WTC11 (cell line): ENCODE measurements around the gene LGALS9B.
"Not testable (repeated sequence)": the region's sequence is repeated elsewhere in the genome, so short reads cannot be mapped to it uniquely, and the experiment has no call there.

ENCODE experiments used
- FOXK1 ChIP-seq: sonication (generic); formaldehyde crosslinking; IDR thresholded peaks from 2 replicates; pipeline ENCODE4 v1.8.0; 2022; ENCODE audit warnings: mild to moderate bottlenecking, moderate library complexity, missing genetic modification reagents
- TF ChIP-seq, protein P1 (sequence below): sonication (generic); formaldehyde crosslinking; IDR thresholded peaks from 2 replicates; pipeline ENCODE4 v1.8.1; 2023; ENCODE audit warnings: mild to moderate bottlenecking, missing genetic modification reagents, moderate library complexity
- TF ChIP-seq, protein P2 (sequence below): fragments of 200-600 bp; IDR thresholded peaks from 2 replicates; pipeline ENCODE4 v1.8.0; 2022; ENCODE audit warnings: antibody characterized with exemption
- TF ChIP-seq, protein P3 (sequence below): sonication (generic); formaldehyde crosslinking; IDR thresholded peaks from 2 replicates; pipeline ENCODE4 v1.8.0; 2022; ENCODE audit warnings: mild to moderate bottlenecking, missing genetic modification reagents

DNA sequence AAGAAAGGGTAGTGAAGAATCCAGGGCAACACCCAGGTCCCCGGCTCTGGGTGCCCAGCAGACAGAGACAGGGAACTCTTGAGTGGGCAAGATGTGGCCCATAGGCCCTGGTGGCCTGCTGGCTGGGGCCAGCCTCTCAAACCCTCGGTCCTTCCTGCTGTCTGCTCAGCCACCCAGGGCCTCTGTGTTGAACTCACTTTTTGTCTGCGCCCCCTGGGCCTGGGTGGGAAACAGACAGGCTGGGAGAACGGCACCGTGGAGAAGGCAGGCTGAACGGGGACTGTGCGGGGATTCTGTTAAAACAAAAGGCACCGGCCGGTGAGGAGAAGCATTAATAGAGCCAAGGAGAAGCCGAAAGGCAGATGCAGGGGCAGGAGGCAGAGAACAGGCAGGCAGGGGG is 12.2 kb downstream of the LGALS9B start:
- TF ChIP-seq, protein P1, sequence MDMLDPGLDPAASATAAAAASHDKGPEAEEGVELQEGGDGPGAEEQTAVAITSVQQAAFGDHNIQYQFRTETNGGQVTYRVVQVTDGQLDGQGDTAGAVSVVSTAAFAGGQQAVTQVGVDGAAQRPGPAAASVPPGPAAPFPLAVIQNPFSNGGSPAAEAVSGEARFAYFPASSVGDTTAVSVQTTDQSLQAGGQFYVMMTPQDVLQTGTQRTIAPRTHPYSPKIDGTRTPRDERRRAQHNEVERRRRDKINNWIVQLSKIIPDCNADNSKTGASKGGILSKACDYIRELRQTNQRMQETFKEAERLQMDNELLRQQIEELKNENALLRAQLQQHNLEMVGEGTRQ (CRISPR knock-in tag) = not testable (repeated sequence)
- TF ChIP-seq, protein P2, sequence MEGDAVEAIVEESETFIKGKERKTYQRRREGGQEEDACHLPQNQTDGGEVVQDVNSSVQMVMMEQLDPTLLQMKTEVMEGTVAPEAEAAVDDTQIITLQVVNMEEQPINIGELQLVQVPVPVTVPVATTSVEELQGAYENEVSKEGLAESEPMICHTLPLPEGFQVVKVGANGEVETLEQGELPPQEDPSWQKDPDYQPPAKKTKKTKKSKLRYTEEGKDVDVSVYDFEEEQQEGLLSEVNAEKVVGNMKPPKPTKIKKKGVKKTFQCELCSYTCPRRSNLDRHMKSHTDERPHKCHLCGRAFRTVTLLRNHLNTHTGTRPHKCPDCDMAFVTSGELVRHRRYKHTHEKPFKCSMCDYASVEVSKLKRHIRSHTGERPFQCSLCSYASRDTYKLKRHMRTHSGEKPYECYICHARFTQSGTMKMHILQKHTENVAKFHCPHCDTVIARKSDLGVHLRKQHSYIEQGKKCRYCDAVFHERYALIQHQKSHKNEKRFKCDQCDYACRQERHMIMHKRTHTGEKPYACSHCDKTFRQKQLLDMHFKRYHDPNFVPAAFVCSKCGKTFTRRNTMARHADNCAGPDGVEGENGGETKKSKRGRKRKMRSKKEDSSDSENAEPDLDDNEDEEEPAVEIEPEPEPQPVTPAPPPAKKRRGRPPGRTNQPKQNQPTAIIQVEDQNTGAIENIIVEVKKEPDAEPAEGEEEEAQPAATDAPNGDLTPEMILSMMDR = not testable (repeated sequence)
- not testable (repeated sequence) for TF ChIP-seq FOXK1 (CRISPR knock-in tag)
- TF ChIP-seq, protein P3, sequence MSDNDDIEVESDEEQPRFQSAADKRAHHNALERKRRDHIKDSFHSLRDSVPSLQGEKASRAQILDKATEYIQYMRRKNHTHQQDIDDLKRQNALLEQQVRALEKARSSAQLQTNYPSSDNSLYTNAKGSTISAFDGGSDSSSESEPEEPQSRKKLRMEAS (CRISPR knock-in tag) = not testable (repeated sequence)
